Keratinocyte (primary cell): Measurements from ENCODE around the gene TDRD3. TPM values are rescaled to one million over a fixed set of nuclear protein-coding genes. Genes with fewer than 3 reads are reported as not detected.

Experiments used
- DNase-seq: peaks from one replicate; pipeline ENCODE4 v3.0.0-alpha.2; 2011; ENCODE audit warnings: low read depth, missing footprints, low spot score
- FAIRE-seq: peaks from 2 replicates; lab custom pipeline; 2011; peaks lifted over from hg19 to GRCh38; lab: Jason Lieb, UNC
- H2AFZ ChIP-seq: 2 replicates; pipeline ENCODE4 v1.6.0; 2012; ENCODE audit warnings: low read length, control low read depth, inconsistent platforms; ENCODE audit not compliant: control insufficient read depth
- H3K27ac ChIP-seq: 2 replicates; pipeline ENCODE4 v1.5.1; 2011; ENCODE audit warnings: low read length; ENCODE audit not compliant: control insufficient read depth, insufficient read depth
- H3K27me3 ChIP-seq: 3 replicates; pipeline ENCODE4 v1.6.0; 2011; ENCODE audit warnings: low read length; ENCODE audit not compliant: control insufficient read depth, insufficient read depth; ENCODE audit errors: extremely low read depth
- H3K36me3 ChIP-seq, 2 experiments: 2 replicates in 1 of 2; 3 replicates in 1 of 2; pipeline ENCODE4 v1.5.1; 2011; ENCODE audit warnings: low read length in 2 of 2, mild to moderate bottlenecking in 1 of 2; ENCODE audit not compliant: control insufficient read depth in 2 of 2, insufficient read depth in 2 of 2; ENCODE audit errors: extremely low read depth in 1 of 2
- H3K4me1 ChIP-seq: 3 replicates; pipeline ENCODE4 v1.5.1; 2011; ENCODE audit warnings: low read length; ENCODE audit not compliant: control insufficient read depth, insufficient read depth; ENCODE audit errors: extremely low read depth
- H3K4me2 ChIP-seq: 3 replicates; pipeline ENCODE4 v1.6.0; 2011; ENCODE audit warnings: low read depth, low read length; ENCODE audit not compliant: control insufficient read depth, insufficient read depth; ENCODE audit errors: extremely low read depth
- H3K4me3 ChIP-seq, 3 experiments: fragments of 200-600 bp in 1 of 3; sonication (generic) in 1 of 3; 2 replicates in 2 of 3; 3 replicates in 1 of 3; pipeline ENCODE4 v1.5.1; 2011 to 2016; ENCODE audit warnings: low read length in 3 of 3, mild to moderate bottlenecking in 3 of 3, control low read depth in 2 of 3, inconsistent platforms in 1 of 3, low read depth in 1 of 3, mixed read lengths in 1 of 3, mixed run types in 1 of 3, moderate library complexity in 1 of 3; ENCODE audit not compliant: control insufficient read depth in 2 of 3, insufficient read depth in 2 of 3; ENCODE audit errors: extremely low read depth in 1 of 3
- H3K79me2 ChIP-seq: 2 replicates; pipeline ENCODE4 v1.6.0; 2012; ENCODE audit warnings: low read length; ENCODE audit not compliant: control insufficient read depth, insufficient read depth
- H3K9ac ChIP-seq: 3 replicates; pipeline ENCODE4 v1.6.0; 2011; ENCODE audit warnings: low read length; ENCODE audit not compliant: control insufficient read depth, insufficient read depth; ENCODE audit errors: extremely low read depth
- H3K9me1 ChIP-seq: 3 replicates; pipeline ENCODE4 v1.6.0; 2011; ENCODE audit warnings: low read length; ENCODE audit not compliant: control insufficient read depth, insufficient read depth; ENCODE audit errors: extremely low read depth
- H3K9me3 ChIP-seq: 2 replicates; pipeline ENCODE4 v1.5.1; 2012; ENCODE audit warnings: low read depth, low read length; ENCODE audit not compliant: control insufficient read depth
- H4K20me1 ChIP-seq: 3 replicates; pipeline ENCODE4 v1.6.0; 2011; ENCODE audit warnings: low read length; ENCODE audit not compliant: control insufficient read depth, insufficient read depth; ENCODE audit errors: extremely low read depth
- CTCF ChIP-seq, 3 experiments: IDR thresholded peaks in 1 of 3; conservative IDR thresholded peaks in 1 of 3; optimal IDR thresholded peaks in 1 of 3; 2 replicates in 2 of 3; 3 replicates in 1 of 3; pipeline versions ENCODE3 to v1.5.1; 2011; ENCODE audit warnings: low read length in 3 of 3, mild to moderate bottlenecking in 3 of 3, moderate library complexity in 2 of 3, control low read depth in 1 of 3, inconsistent platforms in 1 of 3; ENCODE audit not compliant: insufficient read depth in 2 of 3; ENCODE audit errors: extremely low read depth in 1 of 3
- EZH2 ChIP-seq: IDR thresholded peaks from one replicate; pipeline ENCODE4 v1.6.1; 2012; ENCODE audit warnings: inconsistent platforms, mild to moderate bottlenecking, low read length, moderate library complexity
- dilution Hi-C: fragments of 300-500 bp; cut with MboI; formaldehyde crosslinking; loops from one replicate; pipeline ENCODE4 v1.7.0; 2020; ENCODE audit warnings: low sequenced_read_pairs; ENCODE audit not compliant: extremely low pct_ligation_motif_present
- polyA plus RNA-seq, 5 experiments: library from polyadenylated mRNA; depleted of rRNA in 3 of 5; stranded (reverse) in 3 of 5; stranded (forward) in 1 of 5; unstranded in 1 of 5; fragments of >200 nt; gene quantifications; 1 replicate in 1 of 5; 2 replicates in 3 of 5; 3 replicates in 1 of 5; pipeline versions ENCODE4 v1.2.1 to v1.2.3, GENCODE V29; 2011 to 2012; ENCODE audit warnings: missing spikeins in 2 of 5, low read depth in 1 of 5, low replicate concordance in 1 of 5

TDRD3 gene
- polyA plus RNA-seq, 1 donor (not counting 4 experiments of a cell fraction or from before 2014, with no cell fraction given) = 10.7 TPM

GRCh38 chr13:60411983-60412382 is 15.0 kb downstream of the TDRD3 start:
- DNase-seq = no peak
- no peak overlapping the region for H3K4me3 ChIP-seq
- H3K36me3 ChIP-seq = no peaks in the 10 kb centered on the region
- no peaks in the 10 kb centered on the region for H4K20me1 ChIP-seq
- H3K9me1 ChIP-seq = no peaks in the 10 kb centered on the region
- no peaks in the 10 kb centered on the region for H3K27me3 ChIP-seq
- dilution Hi-C loops = no loop called here
- no peak for FAIRE-seq
- no peak overlapping the region for H3K4me2 ChIP-seq
- no peaks in the 10 kb centered on the region for H3K4me1 ChIP-seq
- peaks cover 25% of the 10 kb centered on the region for H3K79me2 ChIP-seq
- H3K27ac ChIP-seq = no peak overlapping the region
- TF ChIP-seq EZH2 = no peak
- no peak for TF ChIP-seq CTCF (optimal IDR thresholded peaks at IDR 0.05 in 1 of 3, IDR thresholded peaks at IDR 0.05 in 1 of 3, conservative IDR thresholded peaks at IDR 0.05 in 1 of 3; ENCODE audit: extremely low read depth in 1 of 3, insufficient read depth in 2 of 3, low read length in 3 of 3)
- no peak overlapping the region for H2AFZ ChIP-seq
- no peaks in the 10 kb centered on the region for H3K9me3 ChIP-seq
- H3K9ac ChIP-seq = no peak overlapping the region

- no peaks in the 10 kb centered on the region for H4K20me1 ChIP-seq
- H2AFZ ChIP-seq = no peak overlapping the region
- TF ChIP-seq EZH2 = no peak
- no peak for TF ChIP-seq CTCF (optimal IDR thresholded peaks at IDR 0.05 in 1 of 3, IDR thresholded peaks at IDR 0.05 in 1 of 3, conservative IDR thresholded peaks at IDR 0.05 in 1 of 3; ENCODE audit: extremely low read depth in 1 of 3, insufficient read depth in 2 of 3, low read length in 3 of 3)
- H3K9me1 ChIP-seq = no peaks in the 10 kb centered on the region
- H3K79me2 ChIP-seq = peaks cover 25% of the 10 kb centered on the region
- no peaks in the 10 kb centered on the region for H3K27me3 ChIP-seq
- no peak overlapping the region for H3K4me3 ChIP-seq
- H3K4me2 ChIP-seq = no peak overlapping the region
- no peaks in the 10 kb centered on the region for H3K36me3 ChIP-seq
- no peak overlapping the region for H3K27ac ChIP-seq
- no peak for FAIRE-seq
- DNase-seq = no peak
- H3K4me1 ChIP-seq = no peaks in the 10 kb centered on the region
- no peak overlapping the region for H3K9ac ChIP-seq
- dilution Hi-C loops = no loop called here
- no peaks in the 10 kb centered on the region for H3K9me3 ChIP-seq
Measured at GRCh38 chr13:60412909-60413616, 16.0 kb downstream of the TDRD3 start.
